SK-N-SH treated with all-trans-retinoic acid at 6 μM for 48 hours (cell line): ENCODE measurements around the gene AGTPBP1.

Experiments used
- ARNTL ChIP-seq: fragments of 450-650 bp; formaldehyde crosslinking; IDR thresholded peaks from 2 replicates; pipeline ENCODE4 v1.5.0; 2020; ENCODE audit warnings: low read depth, mild to moderate bottlenecking, moderate library complexity, borderline replicate concordance
- CREB5 ChIP-seq: fragments of 250-450 bp; sonication (Bioruptor Pico); IDR thresholded peaks from 2 replicates; pipeline ENCODE4 v1.5.1; 2020; ENCODE audit warnings: low read depth, mild to moderate bottlenecking, moderate library complexity
- OSR1 ChIP-seq: fragments of 250-450 bp; sonication (Bioruptor Pico); IDR thresholded peaks from 2 replicates; pipeline ENCODE4 v1.8.0; 2022; ENCODE audit warnings: moderate library complexity, mild to moderate bottlenecking, inconsistent platforms
- POU6F1 ChIP-seq: fragments of 250-450 bp; sonication (Bioruptor Pico); IDR thresholded peaks from 2 replicates; pipeline ENCODE4 v1.8.0; 2021; ENCODE audit warnings: low read depth, mild to moderate bottlenecking, moderate library complexity, borderline replicate concordance
- TCF4 ChIP-seq: fragments of 250-450 bp; sonication (Bioruptor Pico); IDR thresholded peaks from 2 replicates; pipeline ENCODE4 v1.8.0; 2021; ENCODE audit warnings: mild to moderate bottlenecking, moderate library complexity, borderline replicate concordance
- ZC3H10 ChIP-seq: fragments of 250-450 bp; sonication (Bioruptor Pico); IDR thresholded peaks from 2 replicates; pipeline ENCODE4 v1.5.1; 2021; ENCODE audit warnings: mild to moderate bottlenecking, moderate library complexity
- ZFP30 ChIP-seq: fragments of 450-650 bp; formaldehyde crosslinking; IDR thresholded peaks from 2 replicates; pipeline ENCODE4 v1.5.0; 2022; ENCODE audit warnings: mild to moderate bottlenecking, moderate library complexity
- ZNF70 ChIP-seq: fragments of 450-650 bp; formaldehyde crosslinking; IDR thresholded peaks from 2 replicates; pipeline ENCODE4 v1.5.0; 2020; ENCODE audit warnings: mild to moderate bottlenecking, moderate library complexity
- TF ChIP-seq, protein P1 (sequence below): fragments of 250-450 bp; sonication (Bioruptor Pico); IDR thresholded peaks from 2 replicates; pipeline ENCODE4 v1.8.0; 2020; ENCODE audit warnings: mild to moderate bottlenecking, moderate library complexity, borderline replicate concordance

GRCh38 chr9:85559526-85559925 lies 182.2 kb downstream of the AGTPBP1 start:
- TF ChIP-seq OSR1 (CRISPR knock-in tag) (no peak), ARNTL (CRISPR knock-in tag) (no peak), ZNF70 (no peak), POU6F1 (CRISPR knock-in tag) (no peak), TCF4 (CRISPR knock-in tag) (no peak), ZC3H10 (CRISPR knock-in tag) (no peak), ZFP30 (no peak), CREB5 (no peak)
- TF ChIP-seq, protein P1, sequence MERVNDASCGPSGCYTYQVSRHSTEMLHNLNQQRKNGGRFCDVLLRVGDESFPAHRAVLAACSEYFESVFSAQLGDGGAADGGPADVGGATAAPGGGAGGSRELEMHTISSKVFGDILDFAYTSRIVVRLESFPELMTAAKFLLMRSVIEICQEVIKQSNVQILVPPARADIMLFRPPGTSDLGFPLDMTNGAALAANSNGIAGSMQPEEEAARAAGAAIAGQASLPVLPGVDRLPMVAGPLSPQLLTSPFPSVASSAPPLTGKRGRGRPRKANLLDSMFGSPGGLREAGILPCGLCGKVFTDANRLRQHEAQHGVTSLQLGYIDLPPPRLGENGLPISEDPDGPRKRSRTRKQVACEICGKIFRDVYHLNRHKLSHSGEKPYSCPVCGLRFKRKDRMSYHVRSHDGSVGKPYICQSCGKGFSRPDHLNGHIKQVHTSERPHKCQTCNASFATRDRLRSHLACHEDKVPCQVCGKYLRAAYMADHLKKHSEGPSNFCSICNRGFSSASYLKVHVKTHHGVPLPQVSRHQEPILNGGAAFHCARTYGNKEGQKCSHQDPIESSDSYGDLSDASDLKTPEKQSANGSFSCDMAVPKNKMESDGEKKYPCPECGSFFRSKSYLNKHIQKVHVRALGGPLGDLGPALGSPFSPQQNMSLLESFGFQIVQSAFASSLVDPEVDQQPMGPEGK (CRISPR knock-in tag), result no peak
